ENCODE measurements around the gene PLEKHH3.
"Not testable (repeated sequence)": the region's sequence is repeated elsewhere in the genome, so short reads cannot be mapped to it uniquely, and the experiment has no call there.

Gene PLEKHH3

DNA sequence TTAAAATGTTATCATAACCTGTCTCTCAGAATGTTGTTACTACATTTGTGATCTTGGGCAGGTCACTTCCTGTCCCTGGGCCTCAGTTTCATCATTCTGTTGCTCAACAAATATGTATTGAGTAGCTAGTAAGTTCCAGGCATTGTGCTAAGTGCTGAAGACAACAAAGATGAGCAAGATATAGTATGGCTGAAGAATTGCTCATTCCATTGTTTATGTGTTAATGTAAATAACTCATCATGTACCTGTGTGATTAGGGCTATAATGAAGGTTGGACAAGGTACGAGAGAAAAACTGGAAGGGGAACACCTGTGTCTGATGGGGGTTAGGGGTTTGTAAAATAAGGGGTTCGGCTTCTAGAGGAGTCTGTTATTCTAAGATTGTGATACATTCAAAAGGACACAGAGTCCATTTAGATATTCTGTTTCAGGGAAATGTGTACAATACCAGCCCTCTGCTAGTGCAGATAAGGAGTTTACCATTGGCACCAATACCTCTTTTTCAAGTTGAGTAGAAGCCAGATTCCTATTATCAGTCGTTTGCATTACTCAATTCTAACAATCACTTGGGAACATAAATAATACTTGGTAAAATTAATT lies 47.3 kb downstream of the PLEKHH3 start:
- no peak for DNase-seq (ENCODE audit: low read depth)

GRCh38 chr17:42627032-42627764 lies 49.6 kb downstream of the PLEKHH3 start:
- not testable (repeated sequence) for DNase-seq (ENCODE audit: low read depth)

DNA sequence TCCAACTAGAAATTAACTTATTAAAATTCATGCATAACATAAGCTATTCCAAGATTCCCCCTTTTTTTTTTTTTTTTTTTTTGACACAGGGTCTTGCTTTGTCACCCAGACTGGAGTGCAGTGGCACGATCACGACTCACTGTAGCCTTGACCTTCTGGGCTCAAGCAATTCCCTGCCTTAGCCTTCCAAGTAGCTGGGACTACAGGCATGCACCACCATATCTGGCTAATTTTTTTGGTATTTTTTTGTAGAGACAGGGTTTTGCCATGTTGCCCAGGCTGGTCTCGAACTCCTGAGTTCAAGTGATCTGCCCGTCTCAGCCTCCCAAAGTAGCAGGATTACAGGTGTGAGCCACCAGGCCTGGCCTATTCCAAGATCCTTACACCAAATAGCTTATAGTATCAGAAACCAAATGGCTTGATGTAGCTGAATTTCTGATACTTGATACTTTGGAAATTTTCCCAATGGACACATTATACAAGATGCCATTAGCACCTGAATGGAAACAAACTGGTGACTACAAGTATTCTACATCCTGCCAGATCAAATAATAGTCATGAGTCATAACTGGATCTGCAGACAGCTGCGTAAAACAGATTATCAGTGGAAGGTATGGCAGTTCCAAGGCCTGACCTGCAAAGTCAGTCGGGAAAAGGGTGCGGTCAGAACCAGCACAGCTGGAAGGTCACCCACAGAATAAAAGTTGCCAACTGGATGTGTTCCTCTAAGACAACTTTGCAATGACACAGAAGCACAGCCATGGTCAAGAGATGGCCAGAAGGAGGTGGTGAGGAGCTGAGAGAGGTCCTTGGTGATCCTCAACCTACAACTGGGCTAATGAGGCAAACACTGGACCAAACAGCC lies 52.8 kb downstream of the PLEKHH3 start:
- DNase-seq (ENCODE audit: low read depth) = no peak

- no peak for DNase-seq (ENCODE audit: low read depth)
These were observed 53.5 kb downstream of the PLEKHH3 start for GRCh38 chr17:42623271-42623670.

GRCh38 chr17:42621987-42622386 lies 54.8 kb downstream of the PLEKHH3 start:
- not testable (repeated sequence) for DNase-seq (ENCODE audit: low read depth)

DNA sequence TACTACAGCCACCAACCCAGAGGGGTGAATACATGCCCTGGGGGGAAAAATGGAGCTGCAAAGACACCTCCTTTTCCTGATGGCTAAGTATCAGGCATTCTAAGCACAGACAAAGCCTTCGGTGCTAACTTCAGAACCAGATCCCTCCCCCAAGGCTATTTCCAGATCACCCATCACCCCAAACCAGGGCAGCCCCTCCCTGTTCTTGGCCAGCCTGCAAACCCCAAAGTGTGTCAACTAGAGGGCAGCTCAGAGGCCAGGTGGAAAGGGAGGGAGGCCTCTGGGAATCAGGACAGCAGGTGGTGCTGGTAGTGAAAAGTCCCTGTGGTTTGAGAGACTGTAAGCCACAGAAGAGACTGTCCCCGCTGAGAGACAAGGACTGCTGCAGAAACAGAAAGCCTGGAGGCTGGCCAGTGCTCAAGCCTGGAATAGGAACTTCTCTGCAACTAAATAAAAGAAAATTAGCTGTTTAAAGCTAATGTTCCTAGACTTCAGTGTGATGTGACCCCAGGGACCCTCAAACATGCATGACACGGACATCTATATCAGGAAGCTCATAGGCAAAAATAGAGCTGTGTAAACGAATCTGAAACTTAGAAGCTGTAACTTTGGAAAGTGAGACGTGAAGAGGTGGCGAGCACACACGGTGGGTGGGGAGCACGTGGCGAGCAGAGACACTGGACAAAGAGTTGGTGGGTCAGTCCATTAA lies 58.2 kb downstream of the PLEKHH3 start:
- DNase-seq (ENCODE audit: low read depth) = no peak

- no peak for DNase-seq (ENCODE audit: low read depth)
These were observed 58.8 kb downstream of the PLEKHH3 start for GRCh38 chr17:42617956-42618431.
